IMR-90 (cell line): ENCODE data around the gene CARM1.

Source experiments
- CTCF ChIP-seq: conservative IDR thresholded peaks from 2 replicates; pipeline ENCODE4 v1.5.1; 2012; ENCODE audit warnings: mild to moderate bottlenecking, low read depth, low read length, improper control_type of control experiment
- POLR2A ChIP-seq: IDR thresholded peaks from 2 replicates; pipeline ENCODE4 v1.6.1; 2012; ENCODE audit warnings: mild to moderate bottlenecking, low read depth, low read length
- RAD21 ChIP-seq: IDR thresholded peaks from 2 replicates; pipeline ENCODE4 v1.6.1; 2012; ENCODE audit warnings: low read length, improper control_type of control experiment

GRCh38 chr19:10935371-10936059 lies 64.2 kb downstream of the CARM1 start:
- TF ChIP-seq RAD21 (no peak), CTCF (no peak), POLR2A (no peak)
